Breast epithelium (tissue), 3 donors: ENCODE results near the gene KLHL24.

ENCODE experiments used
- CTCF ChIP-seq, 3 donors: fragments of 450-650 bp; IDR thresholded peaks; one replicate each; pipeline ENCODE4 v1.5.1; 2016 to 2017; ENCODE audit warnings: antibody characterized with exemption in 3 of 3, mild to moderate bottlenecking in 3 of 3, moderate library complexity in 3 of 3
- POLR2A ChIP-seq: fragments of 450-650 bp; IDR thresholded peaks from one replicate; pipeline ENCODE4 v1.6.1; 2016; ENCODE audit warnings: antibody characterized with exemption, mild to moderate bottlenecking, moderate library complexity
- POLR2AphosphoS5 ChIP-seq, 3 donors: sonication (generic); formaldehyde crosslinking; IDR thresholded peaks; one replicate each; pipeline ENCODE4 v1.6.1; 2017; ENCODE audit warnings: antibody characterized with exemption in 3 of 3

GRCh38 chr3:183626877-183627594 lies 8.4 kb upstream of the KLHL24 start:
- TF ChIP-seq CTCF (IDR thresholded peaks at IDR 0.05) (no peak), POLR2A (no peak), POLR2AphosphoS5 (IDR thresholded peaks at IDR 0.05) (no peak)
